Activated CD8-positive, alpha-beta memory T cell treated with anti-CD3 and anti-CD28 coated beads, Interleukin-2, amount 50 U/mL, for 24 hours (primary cell): ENCODE data around the gene GRM3.
"Not testable (repeated sequence)": the region's sequence is repeated elsewhere in the genome, so short reads cannot be mapped to it uniquely, and the experiment has no call there.

ENCODE experiments used
- DNase-seq: peaks from one replicate; pipeline ENCODE4 v3.0.0-alpha.2; 2020; ENCODE audit errors: extremely low read depth

The GRM3 gene

GRCh38 chr7:86643561-86644281, at the start of gene GRM3:
TSS of gene GRM3 (plus strand) at chr7:86643909. CDS start at chr7:86765146, 121,237 bp downstream.
- DNase-seq: no peak

GRCh38 chr7:86598311-86598710, 45.4 kb upstream of the GRM3 start:
- no peak for DNase-seq

- DNase-seq: no peak
Measured at GRCh38 chr7:86598721-86599120, 45.0 kb upstream of the GRM3 start.

- no peak for DNase-seq
Measured at GRCh38 chr7:86600506-86601290, 43.0 kb upstream of the GRM3 start.

GRCh38 chr7:86615711-86616110, 28.0 kb upstream of the GRM3 start:
- DNase-seq: not testable (repeated sequence)

- no peak for DNase-seq
Measured at GRCh38 chr7:86644282-86645224, 844 bp downstream of the GRM3 start.

GRCh38 chr7:86645225-86645608, 1.5 kb downstream of the GRM3 start:
- no peak for DNase-seq

- DNase-seq: no peak
Measured at GRCh38 chr7:86645676-86646276, 2.1 kb downstream of the GRM3 start.

GRCh38 chr7:86647385-86648094, 3.8 kb downstream of the GRM3 start:
- no peak for DNase-seq

- no peak for DNase-seq
Measured at GRCh38 chr7:86648169-86648568, 4.5 kb downstream of the GRM3 start.

GRCh38 chr7:86653919-86654659, 10.4 kb downstream of the GRM3 start:
- DNase-seq: no peak

GRCh38 chr7:86657948-86658347, 14.2 kb downstream of the GRM3 start:
- no peak for DNase-seq

GRCh38 chr7:86660950-86661462, 17.3 kb downstream of the GRM3 start:
- DNase-seq: no peak

- no peak for DNase-seq
Measured at GRCh38 chr7:86664486-86664885, 20.8 kb downstream of the GRM3 start.

GRCh38 chr7:86664991-86665390, 21.3 kb downstream of the GRM3 start:
- DNase-seq: no peak

GRCh38 chr7:86665669-86666068, 22.0 kb downstream of the GRM3 start:
- no peak for DNase-seq

- no peak for DNase-seq
Measured at GRCh38 chr7:86667732-86668131, 24.0 kb downstream of the GRM3 start.

GRCh38 chr7:86668315-86668714, 24.6 kb downstream of the GRM3 start:
- no peak for DNase-seq

- DNase-seq: no peak
Measured at GRCh38 chr7:86687831-86688230, 44.1 kb downstream of the GRM3 start.

- DNase-seq: no peak
Measured at GRCh38 chr7:86689363-86689762, 45.7 kb downstream of the GRM3 start.
